Stimulated activated CD4-positive, alpha-beta T cell treated with anti-CD3 and anti-CD28 coated beads, Interleukin-1b, Interleukin-23, amount 100 ng/mL, for 24 hours (primary cell): Measurements from ENCODE around the gene NDEL1.

Source experiments
- DNase-seq, 4 experiments: peaks; one replicate each; pipeline ENCODE4 v3.0.0-alpha.2; 2020; ENCODE audit warnings: low read depth in 4 of 4, low spot score in 1 of 4

Gene NDEL1

GRCh38 chr17:8477171-8477570 lies 41.5 kb downstream of the NDEL1 start:
- no peak for DNase-seq

GRCh38 chr17:8477715-8478441 lies 42.2 kb downstream of the NDEL1 start:
- no peak for DNase-seq

GRCh38 chr17:8479431-8479947 lies 43.8 kb downstream of the NDEL1 start:
- DNase-seq = no peak

- no peak for DNase-seq
Measured at GRCh38 chr17:8480011-8480976, 44.6 kb downstream of the NDEL1 start.

- no peak for DNase-seq
Measured at GRCh38 chr17:8481089-8481488, 45.4 kb downstream of the NDEL1 start.

GRCh38 chr17:8481703-8482102 lies 46.0 kb downstream of the NDEL1 start:
- DNase-seq = no peak

- DNase-seq = no peak
Measured at GRCh38 chr17:8482546-8482945, 46.9 kb downstream of the NDEL1 start.

GRCh38 chr17:8484465-8484864 lies 48.8 kb downstream of the NDEL1 start:
- DNase-seq = no peak

- DNase-seq = no peak
Measured at GRCh38 chr17:8485491-8485890, 49.8 kb downstream of the NDEL1 start.

GRCh38 chr17:8487130-8487645 lies 51.5 kb downstream of the NDEL1 start:
- no peak for DNase-seq

GRCh38 chr17:8487743-8488142 lies 52.1 kb downstream of the NDEL1 start:
- DNase-seq = no peak

GRCh38 chr17:8488491-8488890 lies 52.8 kb downstream of the NDEL1 start:
- DNase-seq = no peak

- DNase-seq = no peak
Measured at GRCh38 chr17:8488901-8489300, 53.2 kb downstream of the NDEL1 start.

GRCh38 chr17:8489841-8490240 lies 54.2 kb downstream of the NDEL1 start:
- DNase-seq = no peak

- DNase-seq = no peak
Measured at GRCh38 chr17:8490256-8491023, 54.8 kb downstream of the NDEL1 start.

GRCh38 chr17:8492121-8492520 lies 56.4 kb downstream of the NDEL1 start:
- no peak for DNase-seq

- no peak for DNase-seq
Measured at GRCh38 chr17:8494021-8494420, 58.3 kb downstream of the NDEL1 start.

GRCh38 chr17:8494506-8495111 lies 58.9 kb downstream of the NDEL1 start:
- DNase-seq = no peak

GRCh38 chr17:8496081-8496480 lies 60.4 kb downstream of the NDEL1 start:
- no peak for DNase-seq

GRCh38 chr17:8499171-8499570 lies 63.5 kb downstream of the NDEL1 start:
- DNase-seq = no peak

- no peak for DNase-seq
Measured at GRCh38 chr17:8499614-8500013, 63.9 kb downstream of the NDEL1 start.
